HepG2 (cell line): Measurements from ENCODE around the gene MTCH2. TPM values are rescaled to one million over a fixed set of nuclear protein-coding genes. Genes with fewer than 3 reads are reported as not detected.

ENCODE experiments used
- AGO1 ChIP-seq: fragments of 200-400 bp; formaldehyde crosslinking; IDR thresholded peaks from 2 replicates; pipeline ENCODE4 v1.6.1; 2017; ENCODE audit warnings: mild to moderate bottlenecking, low read depth, low read length, moderate library complexity; ENCODE audit not compliant: poor library complexity, severe bottlenecking
- GATA4 ChIP-seq: sonication (generic); IDR thresholded peaks from 2 replicates; pipeline ENCODE4 v1.6.1; 2016; ENCODE audit warnings: antibody characterized with exemption, low read depth, borderline replicate concordance
- JDP2 ChIP-seq: sonication (generic); formaldehyde crosslinking; IDR thresholded peaks from 2 replicates; pipeline ENCODE4 v1.8.1; 2022; ENCODE audit warnings: missing genetic modification reagents, borderline replicate concordance
- MIXL1 ChIP-seq: IDR thresholded peaks from 2 replicates; pipeline ENCODE4 v1.6.1; 2016
- ZBTB7A ChIP-seq: sonication (generic); formaldehyde crosslinking; IDR thresholded peaks from 2 replicates; pipeline ENCODE4 v1.8.0; 2022; ENCODE audit warnings: mild to moderate bottlenecking, missing genetic modification reagents
- ZNF17 ChIP-seq: sonication (generic); formaldehyde crosslinking; IDR thresholded peaks from 2 replicates; pipeline ENCODE4 v1.5.0; 2020; ENCODE audit warnings: mild to moderate bottlenecking, missing genetic modification reagents
- ZNF24 ChIP-seq: fragments of 450-650 bp; IDR thresholded peaks from 2 replicates; pipeline ENCODE4 v1.6.1; 2017; ENCODE audit warnings: antibody characterized with exemption, mild to moderate bottlenecking
- ZNF530 ChIP-seq: sonication (generic); formaldehyde crosslinking; IDR thresholded peaks from 2 replicates; pipeline ENCODE4 v1.5.0; 2020; ENCODE audit warnings: low read depth, mild to moderate bottlenecking, missing genetic modification reagents
- polyA plus RNA-seq, 8 experiments: library from polyadenylated mRNA; depleted of rRNA in 3 of 8; stranded (reverse) in 7 of 8; unstranded in 1 of 8; fragments of >200 nt; fragmentation: Illumina TruSeq in 4 of 8; extraction: Trizol in 4 of 8; gene quantifications; 2 replicates each; pipeline versions ENCODE4 v1.2.1 to v1.2.3, GENCODE V29; 2011 to 2016; ENCODE audit warnings: low read depth in 4 of 8, missing spikeins in 1 of 8, mixed read lengths in 1 of 8; ENCODE audit not compliant: insufficient read depth in 1 of 8
- total RNA-seq, 5 experiments: library from RNA; depleted of rRNA; stranded (reverse); fragments of >200 nt; fragmentation: Illumina TruSeq; extraction: Trizol; gene quantifications; 2 replicates each; pipeline ENCODE4 v1.2.3, GENCODE V29; 2016; ENCODE audit warnings: low read depth in 1 of 5
- TF ChIP-seq, protein P1 (sequence below), 2 experiments: IDR thresholded peaks; 2 replicates each; pipeline ENCODE4 v1.6.1; 2011 to 2012; ENCODE audit warnings: low read length in 2 of 2, borderline replicate concordance in 1 of 2, low read depth in 1 of 2, mild to moderate bottlenecking in 1 of 2, moderate library complexity in 1 of 2
- TF ChIP-seq, protein P2 (sequence below): sonication (generic); formaldehyde crosslinking; IDR thresholded peaks from 2 replicates; pipeline ENCODE4 v1.4.0; 2020; ENCODE audit warnings: mild to moderate bottlenecking, missing genetic modification reagents
- TF ChIP-seq, protein P3 (sequence below): sonication (generic); formaldehyde crosslinking; IDR thresholded peaks from 2 replicates; pipeline ENCODE4 v1.4.0; 2020; ENCODE audit warnings: missing genetic modification reagents
- TF ChIP-seq, protein P4 (sequence below): sonication (generic); formaldehyde crosslinking; IDR thresholded peaks from 2 replicates; pipeline ENCODE4 v1.4.0; 2020; ENCODE audit warnings: missing genetic modification reagents, borderline replicate concordance

The MTCH2 gene
- total and polyA plus RNA-seq, 2 of the 13 experiments (the other 11 are each of a cell fraction or from before 2014, with no cell fraction given): 112 to 272 TPM

DNA sequence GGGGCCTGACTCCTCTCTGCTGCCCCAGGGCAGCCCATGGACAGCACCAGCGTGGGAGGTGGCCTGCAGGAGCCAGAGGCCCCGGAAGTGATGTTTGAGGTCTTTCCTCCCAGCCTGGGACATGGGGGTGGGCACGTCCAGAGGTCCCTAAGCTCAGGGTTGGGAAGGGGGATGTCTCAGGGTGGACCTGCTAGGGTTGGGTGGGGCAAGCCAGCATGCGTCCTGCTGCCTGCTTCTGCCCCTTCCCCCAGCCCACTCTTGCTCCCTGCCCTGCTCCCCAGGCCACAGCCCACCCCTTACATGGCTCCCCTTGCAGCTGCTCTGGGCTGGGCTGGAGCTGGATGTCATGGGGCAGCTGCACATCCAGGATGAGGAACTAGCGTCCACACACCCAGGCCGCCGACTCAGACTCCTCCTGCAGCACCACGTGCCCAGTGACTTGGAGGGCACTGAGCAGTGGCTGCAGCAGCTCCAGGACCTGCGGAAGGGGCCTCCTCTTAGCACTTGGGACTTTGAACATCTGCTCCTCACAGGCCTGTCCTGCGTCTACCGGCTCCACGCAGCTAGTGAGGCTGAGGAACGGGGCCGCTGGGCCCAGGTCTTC lies 54.5 kb downstream of the MTCH2 start (continued):
- TF ChIP-seq, protein P1, sequence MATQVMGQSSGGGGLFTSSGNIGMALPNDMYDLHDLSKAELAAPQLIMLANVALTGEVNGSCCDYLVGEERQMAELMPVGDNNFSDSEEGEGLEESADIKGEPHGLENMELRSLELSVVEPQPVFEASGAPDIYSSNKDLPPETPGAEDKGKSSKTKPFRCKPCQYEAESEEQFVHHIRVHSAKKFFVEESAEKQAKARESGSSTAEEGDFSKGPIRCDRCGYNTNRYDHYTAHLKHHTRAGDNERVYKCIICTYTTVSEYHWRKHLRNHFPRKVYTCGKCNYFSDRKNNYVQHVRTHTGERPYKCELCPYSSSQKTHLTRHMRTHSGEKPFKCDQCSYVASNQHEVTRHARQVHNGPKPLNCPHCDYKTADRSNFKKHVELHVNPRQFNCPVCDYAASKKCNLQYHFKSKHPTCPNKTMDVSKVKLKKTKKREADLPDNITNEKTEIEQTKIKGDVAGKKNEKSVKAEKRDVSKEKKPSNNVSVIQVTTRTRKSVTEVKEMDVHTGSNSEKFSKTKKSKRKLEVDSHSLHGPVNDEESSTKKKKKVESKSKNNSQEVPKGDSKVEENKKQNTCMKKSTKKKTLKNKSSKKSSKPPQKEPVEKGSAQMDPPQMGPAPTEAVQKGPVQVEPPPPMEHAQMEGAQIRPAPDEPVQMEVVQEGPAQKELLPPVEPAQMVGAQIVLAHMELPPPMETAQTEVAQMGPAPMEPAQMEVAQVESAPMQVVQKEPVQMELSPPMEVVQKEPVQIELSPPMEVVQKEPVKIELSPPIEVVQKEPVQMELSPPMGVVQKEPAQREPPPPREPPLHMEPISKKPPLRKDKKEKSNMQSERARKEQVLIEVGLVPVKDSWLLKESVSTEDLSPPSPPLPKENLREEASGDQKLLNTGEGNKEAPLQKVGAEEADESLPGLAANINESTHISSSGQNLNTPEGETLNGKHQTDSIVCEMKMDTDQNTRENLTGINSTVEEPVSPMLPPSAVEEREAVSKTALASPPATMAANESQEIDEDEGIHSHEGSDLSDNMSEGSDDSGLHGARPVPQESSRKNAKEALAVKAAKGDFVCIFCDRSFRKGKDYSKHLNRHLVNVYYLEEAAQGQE (IDR thresholded peaks at IDR 0.05; ENCODE audit: borderline replicate concordance in 1 of 2, low read depth in 1 of 2, low read length in 2 of 2): no peak
- TF ChIP-seq, protein P2, sequence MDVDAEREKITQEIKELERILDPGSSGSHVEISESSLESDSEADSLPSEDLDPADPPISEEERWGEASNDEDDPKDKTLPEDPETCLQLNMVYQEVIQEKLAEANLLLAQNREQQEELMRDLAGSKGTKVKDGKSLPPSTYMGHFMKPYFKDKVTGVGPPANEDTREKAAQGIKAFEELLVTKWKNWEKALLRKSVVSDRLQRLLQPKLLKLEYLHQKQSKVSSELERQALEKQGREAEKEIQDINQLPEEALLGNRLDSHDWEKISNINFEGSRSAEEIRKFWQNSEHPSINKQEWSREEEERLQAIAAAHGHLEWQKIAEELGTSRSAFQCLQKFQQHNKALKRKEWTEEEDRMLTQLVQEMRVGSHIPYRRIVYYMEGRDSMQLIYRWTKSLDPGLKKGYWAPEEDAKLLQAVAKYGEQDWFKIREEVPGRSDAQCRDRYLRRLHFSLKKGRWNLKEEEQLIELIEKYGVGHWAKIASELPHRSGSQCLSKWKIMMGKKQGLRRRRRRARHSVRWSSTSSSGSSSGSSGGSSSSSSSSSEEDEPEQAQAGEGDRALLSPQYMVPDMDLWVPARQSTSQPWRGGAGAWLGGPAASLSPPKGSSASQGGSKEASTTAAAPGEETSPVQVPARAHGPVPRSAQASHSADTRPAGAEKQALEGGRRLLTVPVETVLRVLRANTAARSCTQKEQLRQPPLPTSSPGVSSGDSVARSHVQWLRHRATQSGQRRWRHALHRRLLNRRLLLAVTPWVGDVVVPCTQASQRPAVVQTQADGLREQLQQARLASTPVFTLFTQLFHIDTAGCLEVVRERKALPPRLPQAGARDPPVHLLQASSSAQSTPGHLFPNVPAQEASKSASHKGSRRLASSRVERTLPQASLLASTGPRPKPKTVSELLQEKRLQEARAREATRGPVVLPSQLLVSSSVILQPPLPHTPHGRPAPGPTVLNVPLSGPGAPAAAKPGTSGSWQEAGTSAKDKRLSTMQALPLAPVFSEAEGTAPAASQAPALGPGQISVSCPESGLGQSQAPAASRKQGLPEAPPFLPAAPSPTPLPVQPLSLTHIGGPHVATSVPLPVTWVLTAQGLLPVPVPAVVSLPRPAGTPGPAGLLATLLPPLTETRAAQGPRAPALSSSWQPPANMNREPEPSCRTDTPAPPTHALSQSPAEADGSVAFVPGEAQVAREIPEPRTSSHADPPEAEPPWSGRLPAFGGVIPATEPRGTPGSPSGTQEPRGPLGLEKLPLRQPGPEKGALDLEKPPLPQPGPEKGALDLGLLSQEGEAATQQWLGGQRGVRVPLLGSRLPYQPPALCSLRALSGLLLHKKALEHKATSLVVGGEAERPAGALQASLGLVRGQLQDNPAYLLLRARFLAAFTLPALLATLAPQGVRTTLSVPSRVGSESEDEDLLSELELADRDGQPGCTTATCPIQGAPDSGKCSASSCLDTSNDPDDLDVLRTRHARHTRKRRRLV: no peak
- TF ChIP-seq AGO1 (peak; percentile 25), ZNF24 (no peak), MIXL1 (no peak), ZNF530 (CRISPR knock-in tag) (no peak), ZBTB7A (CRISPR knock-in tag) (0 out of 2 replicates have a peak, but pooled peaks have one; percentile 18), JDP2 (CRISPR knock-in tag) (no peak), GATA4 (no peak), ZNF17 (no peak)
- TF ChIP-seq, protein P3, sequence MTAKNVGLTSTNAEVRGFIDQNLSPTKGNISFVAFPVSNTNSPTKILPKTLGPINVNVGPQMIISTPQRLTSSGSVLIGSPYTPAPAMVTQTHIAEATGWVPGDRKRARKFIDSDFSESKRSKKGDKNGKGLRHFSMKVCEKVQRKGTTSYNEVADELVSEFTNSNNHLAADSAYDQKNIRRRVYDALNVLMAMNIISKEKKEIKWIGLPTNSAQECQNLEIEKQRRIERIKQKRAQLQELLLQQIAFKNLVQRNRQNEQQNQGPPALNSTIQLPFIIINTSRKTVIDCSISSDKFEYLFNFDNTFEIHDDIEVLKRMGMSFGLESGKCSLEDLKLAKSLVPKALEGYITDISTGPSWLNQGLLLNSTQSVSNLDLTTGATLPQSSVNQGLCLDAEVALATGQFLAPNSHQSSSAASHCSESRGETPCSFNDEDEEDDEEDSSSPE (CRISPR knock-in tag): no peak
- TF ChIP-seq, protein P4, sequence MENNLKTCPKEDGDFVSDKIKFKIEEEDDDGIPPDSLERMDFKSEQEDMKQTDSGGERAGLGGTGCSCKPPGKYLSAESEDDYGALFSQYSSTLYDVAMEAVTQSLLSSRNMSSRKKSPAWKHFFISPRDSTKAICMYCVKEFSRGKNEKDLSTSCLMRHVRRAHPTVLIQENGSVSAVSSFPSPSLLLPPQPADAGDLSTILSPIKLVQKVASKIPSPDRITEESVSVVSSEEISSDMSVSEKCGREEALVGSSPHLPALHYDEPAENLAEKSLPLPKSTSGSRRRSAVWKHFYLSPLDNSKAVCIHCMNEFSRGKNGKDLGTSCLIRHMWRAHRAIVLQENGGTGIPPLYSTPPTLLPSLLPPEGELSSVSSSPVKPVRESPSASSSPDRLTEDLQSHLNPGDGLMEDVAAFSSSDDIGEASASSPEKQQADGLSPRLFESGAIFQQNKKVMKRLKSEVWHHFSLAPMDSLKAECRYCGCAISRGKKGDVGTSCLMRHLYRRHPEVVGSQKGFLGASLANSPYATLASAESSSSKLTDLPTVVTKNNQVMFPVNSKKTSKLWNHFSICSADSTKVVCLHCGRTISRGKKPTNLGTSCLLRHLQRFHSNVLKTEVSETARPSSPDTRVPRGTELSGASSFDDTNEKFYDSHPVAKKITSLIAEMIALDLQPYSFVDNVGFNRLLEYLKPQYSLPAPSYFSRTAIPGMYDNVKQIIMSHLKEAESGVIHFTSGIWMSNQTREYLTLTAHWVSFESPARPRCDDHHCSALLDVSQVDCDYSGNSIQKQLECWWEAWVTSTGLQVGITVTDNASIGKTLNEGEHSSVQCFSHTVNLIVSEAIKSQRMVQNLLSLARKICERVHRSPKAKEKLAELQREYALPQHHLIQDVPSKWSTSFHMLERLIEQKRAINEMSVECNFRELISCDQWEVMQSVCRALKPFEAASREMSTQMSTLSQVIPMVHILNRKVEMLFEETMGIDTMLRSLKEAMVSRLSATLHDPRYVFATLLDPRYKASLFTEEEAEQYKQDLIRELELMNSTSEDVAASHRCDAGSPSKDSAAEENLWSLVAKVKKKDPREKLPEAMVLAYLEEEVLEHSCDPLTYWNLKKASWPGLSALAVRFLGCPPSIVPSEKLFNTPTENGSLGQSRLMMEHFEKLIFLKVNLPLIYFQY (CRISPR knock-in tag): no peak
